B cell (primary cell): ENCODE data around the gene LRRN3.

ENCODE experiments used
- EZH2 ChIP-seq: IDR thresholded peaks from 2 replicates; pipeline ENCODE4 v1.6.1; 2012; ENCODE audit warnings: borderline replicate concordance, low read depth, mild to moderate bottlenecking, moderate library complexity, low read length; ENCODE audit not compliant: insufficient read depth, poor library complexity, severe bottlenecking
- TF ChIP-seq, protein P1 (sequence below): fragments of 200-600 bp; IDR thresholded peaks from one replicate; pipeline ENCODE4 v1.8.0; 2022; ENCODE audit warnings: antibody characterized with exemption, mild to moderate bottlenecking

GRCh38 chr7:111081546-111082267 is 9.2 kb upstream of the LRRN3 start:
- TF ChIP-seq, protein P1, sequence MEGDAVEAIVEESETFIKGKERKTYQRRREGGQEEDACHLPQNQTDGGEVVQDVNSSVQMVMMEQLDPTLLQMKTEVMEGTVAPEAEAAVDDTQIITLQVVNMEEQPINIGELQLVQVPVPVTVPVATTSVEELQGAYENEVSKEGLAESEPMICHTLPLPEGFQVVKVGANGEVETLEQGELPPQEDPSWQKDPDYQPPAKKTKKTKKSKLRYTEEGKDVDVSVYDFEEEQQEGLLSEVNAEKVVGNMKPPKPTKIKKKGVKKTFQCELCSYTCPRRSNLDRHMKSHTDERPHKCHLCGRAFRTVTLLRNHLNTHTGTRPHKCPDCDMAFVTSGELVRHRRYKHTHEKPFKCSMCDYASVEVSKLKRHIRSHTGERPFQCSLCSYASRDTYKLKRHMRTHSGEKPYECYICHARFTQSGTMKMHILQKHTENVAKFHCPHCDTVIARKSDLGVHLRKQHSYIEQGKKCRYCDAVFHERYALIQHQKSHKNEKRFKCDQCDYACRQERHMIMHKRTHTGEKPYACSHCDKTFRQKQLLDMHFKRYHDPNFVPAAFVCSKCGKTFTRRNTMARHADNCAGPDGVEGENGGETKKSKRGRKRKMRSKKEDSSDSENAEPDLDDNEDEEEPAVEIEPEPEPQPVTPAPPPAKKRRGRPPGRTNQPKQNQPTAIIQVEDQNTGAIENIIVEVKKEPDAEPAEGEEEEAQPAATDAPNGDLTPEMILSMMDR: no peak
- no peak for TF ChIP-seq EZH2
